Measurements from ENCODE around the gene NDUFV1. TPM values are rescaled to one million over a fixed set of nuclear protein-coding genes. Genes with fewer than 3 reads are reported as not detected.

NDUFV1 gene
- total and polyA plus RNA-seq, 4 donors = 83.6 to 172 (median 163) TPM

GRCh38 chr11:67610302-67610868, 3.6 kb downstream of the NDUFV1 start:
- no peak overlapping the region for H3K4me3 ChIP-seq (ENCODE audit: low read depth in 1 of 3, low read length in 3 of 3)
- 87% methylated on average over 15 of the region's 15 CpGs for WGBS
- no peaks in the 10 kb centered on the region for H3K9me3 ChIP-seq (ENCODE audit: control insufficient read depth in 4 of 4, low read length in 3 of 4)
- TF ChIP-seq RXRA (IDR thresholded peaks at IDR 0.05) (no peak), YY1 (IDR thresholded peaks at IDR 0.05) (no peak), MAX (IDR thresholded peaks at IDR 0.05) (no peak), HNF4A (conservative IDR thresholded peaks at IDR 0.05) (no peak), FOXA1 (IDR thresholded peaks at IDR 0.05) (no peak), RAD21 (IDR thresholded peaks at IDR 0.05) (no peak), SP1 (IDR thresholded peaks at IDR 0.05) (no peak), HNF4G (IDR thresholded peaks at IDR 0.05) (no peak), ATF3 (IDR thresholded peaks at IDR 0.05) (no peak), JUND (IDR thresholded peaks at IDR 0.05) (no peak), EGR1 (IDR thresholded peaks at IDR 0.05; ENCODE audit: low read depth in 2 of 2) (no peak), CTCF (IDR thresholded peaks at IDR 0.05; ENCODE audit: low read depth, low read length, missing input control) (no peak), REST (IDR thresholded peaks at IDR 0.05) (no peak), ZBTB33 (IDR thresholded peaks at IDR 0.05) (no peak), FOXA2 (IDR thresholded peaks at IDR 0.05) (no peak), TAF1 (conservative IDR thresholded peaks at IDR 0.05) (no peak), GABPA (IDR thresholded peaks at IDR 0.05 in 1 of 2, conservative IDR thresholded peaks at IDR 0.05 in 1 of 2) (no peak), NR2F2 (IDR thresholded peaks at IDR 0.05) (no peak)
- no peaks in the 10 kb centered on the region for H3K27me3 ChIP-seq (ENCODE audit: control insufficient read depth in 4 of 4, insufficient read depth in 4 of 4, low read length in 3 of 4)
- DNase-seq (ENCODE audit: low spot score) = no peak
- no peak overlapping the region for H3K27ac ChIP-seq (ENCODE audit: low read depth in 1 of 2, low read length in 2 of 2)
- peaks cover 10 to 32% (median 20%) of the 10 kb centered on the region in 4 donors for H3K4me1 ChIP-seq (ENCODE audit: control insufficient read depth in 4 of 4, insufficient read depth in 4 of 4, low read length in 3 of 4)
- peaks cover 7 to 33% (median 16%) of the 10 kb centered on the region in 4 donors for H3K36me3 ChIP-seq (ENCODE audit: control insufficient read depth in 4 of 4, insufficient read depth in 3 of 4, low read depth in 1 of 4, low read length in 3 of 4)
- no peak overlapping the region for H3K9ac ChIP-seq (ENCODE audit: low read depth in 1 of 2, low read length in 2 of 2)

All from liver (tissue), 9 donors.